HG03565 (cell line): ENCODE data around the gene PCDHGA8.
"Not testable (repeated sequence)": the region's sequence is repeated elsewhere in the genome, so short reads cannot be mapped to it uniquely, and the experiment has no call there.

Experiments used
- ATAC-seq: cut with Tn5 transposase; IDR thresholded peaks from one replicate; pipeline ENCODE4 v1.9.1; 2021; ENCODE audit warnings: mild to moderate bottlenecking, moderate library complexity; ENCODE audit not compliant: unreplicated experiment

The PCDHGA8 gene

GRCh38 chr5:141369994-141370848 is 22.2 kb upstream of the PCDHGA8 start, which contains the start of gene PCDHGB3:
TSS of gene PCDHGB3 (plus strand) at chr5:141370242. CDS start at chr5:141370395, 153 bp downstream.
- ATAC-seq = peak; percentile 98

- ATAC-seq = no peak
Measured at GRCh38 chr5:141371572-141372475, 20.6 kb upstream of the PCDHGA8 start.

- ATAC-seq = no peak
Measured at GRCh38 chr5:141373673-141374317, 18.6 kb upstream of the PCDHGA8 start, which contains the start of gene PCDHGA6. TSS of gene PCDHGA6 (plus strand) at chr5:141373891. CDS start at chr5:141374084, 193 bp downstream.

- no peak for ATAC-seq
Measured at GRCh38 chr5:141374627-141375026, 17.8 kb upstream of the PCDHGA8 start.

- ATAC-seq = not testable (repeated sequence)
Measured at GRCh38 chr5:141375444-141376155, 16.8 kb upstream of the PCDHGA8 start.

- no peak for ATAC-seq
Measured at GRCh38 chr5:141382469-141383294, 9.8 kb upstream of the PCDHGA8 start, which contains the start of gene PCDHGA7. TSS of gene PCDHGA7 (plus strand) at chr5:141382742. CDS start at chr5:141382900, 158 bp downstream.

- ATAC-seq = no peak
Measured at GRCh38 chr5:141383345-141383744, 9.1 kb upstream of the PCDHGA8 start.

- no peak for ATAC-seq
Measured at GRCh38 chr5:141384471-141385267, 7.8 kb upstream of the PCDHGA8 start.

- not testable (repeated sequence) for ATAC-seq
Measured at GRCh38 chr5:141387557-141388311, 4.7 kb upstream of the PCDHGA8 start, which contains the start of gene PCDHGB4. TSS of gene PCDHGB4 (plus strand) at chr5:141387698. CDS start at chr5:141387885, 187 bp downstream.

- ATAC-seq = no peak
Measured at GRCh38 chr5:141388661-141389060, 3.8 kb upstream of the PCDHGA8 start.

GRCh38 chr5:141389153-141390042 is 3.0 kb upstream of the PCDHGA8 start:
- no peak for ATAC-seq

GRCh38 chr5:141393267-141393666 is 834 bp downstream of the PCDHGA8 start:
- ATAC-seq = no peak

GRCh38 chr5:141394401-141395187 is 2.2 kb downstream of the PCDHGA8 start:
- ATAC-seq = not testable (repeated sequence)

GRCh38 chr5:141397756-141398551 is 5.5 kb downstream of the PCDHGA8 start, which contains the start of gene PCDHGB5:
TSS of gene PCDHGB5 (plus strand) at chr5:141397947. CDS start at chr5:141398128, 181 bp downstream.
- peak; percentile 90 for ATAC-seq

- no peak for ATAC-seq
Measured at GRCh38 chr5:141398608-141399007, 6.2 kb downstream of the PCDHGA8 start.
